Karpas-422 (cell line): ENCODE data around the gene PARS2. TPM values are rescaled to one million over a fixed set of nuclear protein-coding genes. Genes with fewer than 3 reads are reported as not detected.
A peak's percentile ranks its signal among the peaks of the same experiment; 100 is the strongest.
"Not testable (repeated sequence)": the region's sequence is repeated elsewhere in the genome, so short reads cannot be mapped to it uniquely, and the experiment has no call there.

Experiments used
- DNase-seq: peaks from one replicate; pipeline ENCODE4 v3.0.0-alpha.2; 2015
- H2AFZ ChIP-seq: fragments of 200-600 bp; sonication (generic); 2 replicates; pipeline ENCODE4 v1.6.1; 2014; ENCODE audit warnings: antibody characterized with exemption, low read length, mixed read lengths
- H3K27ac ChIP-seq: fragments of 200-600 bp; sonication (generic); 2 replicates; pipeline ENCODE4 v1.5.1; 2014; ENCODE audit warnings: mild to moderate bottlenecking, low read length, moderate library complexity
- H3K27me3 ChIP-seq: fragments of 200-600 bp; sonication (generic); 2 replicates; pipeline ENCODE4 v1.6.1; 2014; ENCODE audit warnings: low read length, mixed read lengths
- H3K36me3 ChIP-seq: fragments of 200-600 bp; sonication (generic); 2 replicates; pipeline ENCODE4 v1.6.1; 2014; ENCODE audit warnings: low read length, mixed read lengths; ENCODE audit not compliant: insufficient read depth
- H3K4me1 ChIP-seq: fragments of 200-600 bp; sonication (generic); 2 replicates; pipeline ENCODE4 v1.6.1; 2014; ENCODE audit warnings: mild to moderate bottlenecking, low read length, mixed read lengths
- H3K4me2 ChIP-seq: fragments of 200-600 bp; sonication (generic); 2 replicates; pipeline ENCODE4 v1.6.1; 2014; ENCODE audit warnings: low read length, low read depth, mild to moderate bottlenecking; ENCODE audit not compliant: poor library complexity, severe bottlenecking
- H3K4me3 ChIP-seq: fragments of 200-600 bp; sonication (generic); 2 replicates; pipeline ENCODE4 v1.5.1; 2014; ENCODE audit warnings: mild to moderate bottlenecking, antibody characterized with exemption, low read length, mixed read lengths
- H3K79me2 ChIP-seq: fragments of 200-600 bp; sonication (generic); 2 replicates; pipeline ENCODE4 v1.6.1; 2014; ENCODE audit warnings: mild to moderate bottlenecking, low read length, mixed read lengths
- H3K9ac ChIP-seq: fragments of 200-600 bp; sonication (generic); 2 replicates; pipeline ENCODE4 v1.6.0; 2014; ENCODE audit warnings: low read length
- H3K9me2 ChIP-seq: fragments of 200-600 bp; sonication (generic), shearing (Covaris generic); replicated peaks from 2 replicates; pipeline ENCODE4 v1.6.0; 2014; ENCODE audit warnings: mild to moderate bottlenecking, low read length, moderate library complexity; ENCODE audit not compliant: insufficient read depth
- H3K9me3 ChIP-seq: fragments of 300-700, 200-600 bp; sonication (generic); 2 replicates; pipeline ENCODE4 v1.6.1; 2014; ENCODE audit warnings: low read length, mixed read lengths
- H4K20me1 ChIP-seq: fragments of 200-600 bp; sonication (generic); 2 replicates; pipeline ENCODE4 v1.6.1; 2014; ENCODE audit warnings: mild to moderate bottlenecking, antibody characterized with exemption, low read length, low read depth; ENCODE audit not compliant: insufficient read depth
- total RNA-seq: library from RNA; depleted of rRNA; stranded (reverse); fragments of >200 nt; shearing (Covaris generic); gene quantifications from 2 replicates; pipeline ENCODE4 v1.2.3, GENCODE V29; 2014; ENCODE audit warnings: low replicate concordance

Gene PARS2
- total RNA-seq, 1 experiment from 2014 or later = 8.2 TPM

GRCh38 chr1:54782588-54782987 lies 18.3 kb upstream of the PARS2 start:
- Histone ChIP-seq H3K36me3 (no peaks in the 10 kb centered on the region), H3K27me3 (no peaks in the 10 kb centered on the region), H3K27ac (no peak overlapping the region), H3K9ac (no peak overlapping the region), H3K4me3 (no peak overlapping the region), H3K4me2 (no peak overlapping the region), H4K20me1 (no peaks in the 10 kb centered on the region), H3K9me3 (no peaks in the 10 kb centered on the region), H3K4me1 (no peaks in the 10 kb centered on the region), H3K9me2 (no peaks in the 10 kb centered on the region), H2AFZ (no peak overlapping the region), H3K79me2 (no peaks in the 10 kb centered on the region)
- DNase-seq = no peak

- Histone ChIP-seq H3K36me3 (no peaks in the 10 kb centered on the region), H3K27ac (no peak overlapping the region), H3K27me3 (no peaks in the 10 kb centered on the region), H3K4me1 (no peaks in the 10 kb centered on the region), H3K9ac (no peak overlapping the region), H3K79me2 (no peaks in the 10 kb centered on the region), H3K9me3 (no peaks in the 10 kb centered on the region), H4K20me1 (no peaks in the 10 kb centered on the region), H3K9me2 (no peaks in the 10 kb centered on the region), H2AFZ (no peak overlapping the region), H3K4me3 (no peak overlapping the region), H3K4me2 (no peak overlapping the region)
- DNase-seq = no peak
These were observed 17.8 kb upstream of the PARS2 start for GRCh38 chr1:54782156-54782555.

- H3K27me3 ChIP-seq = no peaks in the 10 kb centered on the region
- H3K9me3 ChIP-seq = no peaks in the 10 kb centered on the region
- no peak overlapping the region for H3K4me2 ChIP-seq
- H3K4me3 ChIP-seq = no peak overlapping the region
- no peak for DNase-seq
- H3K4me1 ChIP-seq = no peaks in the 10 kb centered on the region
- no peak overlapping the region for H3K27ac ChIP-seq
- H3K79me2 ChIP-seq = no peaks in the 10 kb centered on the region
- H3K36me3 ChIP-seq = no peaks in the 10 kb centered on the region
- H4K20me1 ChIP-seq = no peaks in the 10 kb centered on the region
- no peak overlapping the region for H3K9ac ChIP-seq
- no peak overlapping the region for H2AFZ ChIP-seq
- no peaks in the 10 kb centered on the region for H3K9me2 ChIP-seq
These were observed 16.9 kb upstream of the PARS2 start for GRCh38 chr1:54781023-54781723.

- Histone ChIP-seq H3K4me3 (no peak overlapping the region), H3K4me2 (no peak overlapping the region), H4K20me1 (no peaks in the 10 kb centered on the region), H3K4me1 (no peaks in the 10 kb centered on the region; the same call in 1 of the 2 replicates), H3K9me2 (no peaks in the 10 kb centered on the region), H3K27ac (no peak overlapping the region), H2AFZ (no peak overlapping the region), H3K27me3 (no peaks in the 10 kb centered on the region), H3K79me2 (no peaks in the 10 kb centered on the region), H3K9me3 (no peaks in the 10 kb centered on the region), H3K9ac (no peak overlapping the region), H3K36me3 (no peaks in the 10 kb centered on the region)
- no peak for DNase-seq
These were observed 13.1 kb upstream of the PARS2 start for GRCh38 chr1:54777431-54777830.

- Histone ChIP-seq H3K9me2 (no peaks in the 10 kb centered on the region), H3K4me1 (no peaks in the 10 kb centered on the region; the same call in 1 of the 2 replicates), H3K36me3 (no peaks in the 10 kb centered on the region), H3K9me3 (no peaks in the 10 kb centered on the region), H3K9ac (no peak overlapping the region), H3K4me3 (no peak overlapping the region), H2AFZ (no peak overlapping the region), H3K79me2 (no peaks in the 10 kb centered on the region), H4K20me1 (no peaks in the 10 kb centered on the region), H3K27me3 (no peaks in the 10 kb centered on the region), H3K27ac (no peak overlapping the region), H3K4me2 (no peak overlapping the region)
- no peak for DNase-seq
These were observed 12.7 kb upstream of the PARS2 start for GRCh38 chr1:54777011-54777410.

GRCh38 chr1:54775828-54776721 lies 11.8 kb upstream of the PARS2 start:
- H3K27me3 ChIP-seq, H3K9me3 ChIP-seq, H4K20me1 ChIP-seq, DNase-seq, H2AFZ ChIP-seq, H3K4me2 ChIP-seq, H3K36me3 ChIP-seq, H3K27ac ChIP-seq, H3K4me1 ChIP-seq, H3K4me3 ChIP-seq, H3K9ac ChIP-seq, H3K9me2 ChIP-seq, H3K79me2 ChIP-seq: not testable (repeated sequence)

GRCh38 chr1:54774820-54775498 lies 10.6 kb upstream of the PARS2 start:
- H3K9ac ChIP-seq = no peak overlapping the region
- H2AFZ ChIP-seq = peak overlapping the region; percentile 40; the same call in 1 of the 2 replicates
- H3K9me3 ChIP-seq = no peaks in the 10 kb centered on the region
- no peaks in the 10 kb centered on the region; the same call in 1 of the 2 replicates for H3K4me1 ChIP-seq
- H4K20me1 ChIP-seq = no peaks in the 10 kb centered on the region
- H3K4me2 ChIP-seq = no peak overlapping the region
- no peaks in the 10 kb centered on the region for H3K9me2 ChIP-seq
- DNase-seq = peak; percentile 91
- no peaks in the 10 kb centered on the region for H3K36me3 ChIP-seq
- H3K4me3 ChIP-seq = no peak overlapping the region
- no peaks in the 10 kb centered on the region for H3K79me2 ChIP-seq
- H3K27ac ChIP-seq = no peak overlapping the region
- H3K27me3 ChIP-seq = no peaks in the 10 kb centered on the region

- H3K4me1 ChIP-seq = no peaks in the 10 kb centered on the region; the same call in 1 of the 2 replicates
- H3K79me2 ChIP-seq = no peaks in the 10 kb centered on the region
- no peak overlapping the region for H3K9ac ChIP-seq
- H4K20me1 ChIP-seq = no peaks in the 10 kb centered on the region
- no peaks in the 10 kb centered on the region for H3K9me3 ChIP-seq
- no peak overlapping the region for H3K4me2 ChIP-seq
- DNase-seq = no peak
- no peaks in the 10 kb centered on the region for H3K9me2 ChIP-seq
- H3K36me3 ChIP-seq = no peaks in the 10 kb centered on the region
- no peak overlapping the region for H3K4me3 ChIP-seq
- no peak overlapping the region for H3K27ac ChIP-seq
- H2AFZ ChIP-seq = no peak overlapping the region
- no peaks in the 10 kb centered on the region for H3K27me3 ChIP-seq
These were observed 8.6 kb upstream of the PARS2 start for GRCh38 chr1:54772951-54773350.
